GM12873 (cell line): ENCODE results near the gene DGKH.
A peak's percentile ranks its signal among the peaks of the same experiment; 100 is the strongest.

Experiments
- TF ChIP-seq, protein P1 (sequence below): IDR thresholded peaks from 2 replicates; pipeline ENCODE4 v1.5.1; 2012; ENCODE audit warnings: low read depth, mild to moderate bottlenecking, moderate library complexity, low read length, control low read depth; ENCODE audit not compliant: insufficient read depth; ENCODE audit errors: missing control alignments

Gene DGKH

GRCh38 chr13:42109957-42110356, 61.5 kb downstream of the DGKH start:
- TF ChIP-seq, protein P1, sequence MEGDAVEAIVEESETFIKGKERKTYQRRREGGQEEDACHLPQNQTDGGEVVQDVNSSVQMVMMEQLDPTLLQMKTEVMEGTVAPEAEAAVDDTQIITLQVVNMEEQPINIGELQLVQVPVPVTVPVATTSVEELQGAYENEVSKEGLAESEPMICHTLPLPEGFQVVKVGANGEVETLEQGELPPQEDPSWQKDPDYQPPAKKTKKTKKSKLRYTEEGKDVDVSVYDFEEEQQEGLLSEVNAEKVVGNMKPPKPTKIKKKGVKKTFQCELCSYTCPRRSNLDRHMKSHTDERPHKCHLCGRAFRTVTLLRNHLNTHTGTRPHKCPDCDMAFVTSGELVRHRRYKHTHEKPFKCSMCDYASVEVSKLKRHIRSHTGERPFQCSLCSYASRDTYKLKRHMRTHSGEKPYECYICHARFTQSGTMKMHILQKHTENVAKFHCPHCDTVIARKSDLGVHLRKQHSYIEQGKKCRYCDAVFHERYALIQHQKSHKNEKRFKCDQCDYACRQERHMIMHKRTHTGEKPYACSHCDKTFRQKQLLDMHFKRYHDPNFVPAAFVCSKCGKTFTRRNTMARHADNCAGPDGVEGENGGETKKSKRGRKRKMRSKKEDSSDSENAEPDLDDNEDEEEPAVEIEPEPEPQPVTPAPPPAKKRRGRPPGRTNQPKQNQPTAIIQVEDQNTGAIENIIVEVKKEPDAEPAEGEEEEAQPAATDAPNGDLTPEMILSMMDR, result no peak

- TF ChIP-seq, protein P1, result peak; percentile 64
Observed at GRCh38 chr13:42110410-42111155, 62.1 kb downstream of the DGKH start.

GRCh38 chr13:42112864-42113263, 64.4 kb downstream of the DGKH start:
- TF ChIP-seq, protein P1, result no peak

- TF ChIP-seq, protein P1, result no peak
Observed at GRCh38 chr13:42113478-42113877, 65.0 kb downstream of the DGKH start.

GRCh38 chr13:42114278-42114677, 65.8 kb downstream of the DGKH start:
- TF ChIP-seq, protein P1, result no peak

DNA sequence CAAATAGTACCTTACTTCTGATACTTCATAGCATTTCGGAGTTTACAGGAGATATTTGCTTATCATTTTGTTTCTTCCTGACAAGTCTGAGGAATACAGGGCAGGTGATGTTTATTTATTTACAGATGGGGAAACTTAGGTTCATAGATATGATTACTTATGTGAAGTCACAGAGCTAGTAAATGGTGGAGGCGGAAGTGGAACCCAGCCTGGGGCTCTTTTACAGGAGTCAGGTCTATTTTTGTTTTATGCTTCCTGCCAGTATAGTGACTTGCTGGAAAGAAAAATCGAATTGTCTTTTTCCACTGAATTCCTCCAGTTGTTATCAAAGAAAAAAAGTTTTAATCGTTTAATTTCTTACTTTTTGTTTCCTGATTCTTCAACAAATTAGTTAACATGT, 66.5 kb downstream of the DGKH start:
- TF ChIP-seq, protein P1, result no peak

GRCh38 chr13:42116225-42116624, 67.8 kb downstream of the DGKH start:
- TF ChIP-seq, protein P1, result no peak

- TF ChIP-seq, protein P1, result no peak
Observed at GRCh38 chr13:42119041-42119440, 70.6 kb downstream of the DGKH start.
